ENCODE data around the gene TESK2. TPM values are rescaled to one million over a fixed set of nuclear protein-coding genes. Genes with fewer than 3 reads are reported as not detected.
"Not testable (repeated sequence)": the region's sequence is repeated elsewhere in the genome, so short reads cannot be mapped to it uniquely, and the experiment has no call there.

The TESK2 gene, protein sequence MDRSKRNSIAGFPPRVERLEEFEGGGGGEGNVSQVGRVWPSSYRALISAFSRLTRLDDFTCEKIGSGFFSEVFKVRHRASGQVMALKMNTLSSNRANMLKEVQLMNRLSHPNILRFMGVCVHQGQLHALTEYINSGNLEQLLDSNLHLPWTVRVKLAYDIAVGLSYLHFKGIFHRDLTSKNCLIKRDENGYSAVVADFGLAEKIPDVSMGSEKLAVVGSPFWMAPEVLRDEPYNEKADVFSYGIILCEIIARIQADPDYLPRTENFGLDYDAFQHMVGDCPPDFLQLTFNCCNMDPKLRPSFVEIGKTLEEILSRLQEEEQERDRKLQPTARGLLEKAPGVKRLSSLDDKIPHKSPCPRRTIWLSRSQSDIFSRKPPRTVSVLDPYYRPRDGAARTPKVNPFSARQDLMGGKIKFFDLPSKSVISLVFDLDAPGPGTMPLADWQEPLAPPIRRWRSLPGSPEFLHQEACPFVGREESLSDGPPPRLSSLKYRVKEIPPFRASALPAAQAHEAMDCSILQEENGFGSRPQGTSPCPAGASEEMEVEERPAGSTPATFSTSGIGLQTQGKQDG
- polyA plus RNA-seq = 10 to 100 TPM in 3 of 4 donors, 1 to 10 TPM in 1; 5.5 to 22.1 (median 12.6) TPM
- long read RNA-seq, donor 1 = 0 reads
- long read RNA-seq, donor 2 = 0 reads
- long read RNA-seq, donor 3, partial matches to known transcripts = 0 of 2 reads
- long read RNA-seq, donor 3, other reads (novel, unspliced or antisense) = 0 of 2 reads
- long read RNA-seq, donor 4 = 0 reads
- long read RNA-seq, donor 5 = 0 reads
- long read RNA-seq, donor 6, partial matches to known transcripts = 295 of 308 reads
- long read RNA-seq, donor 6, other reads (novel, unspliced or antisense) = 11 of 308 reads
- long read RNA-seq, donor 7 = 0 reads
- long read RNA-seq, donor 8 = 0 reads
- long read RNA-seq, donor 9 = 0 reads
- long read RNA-seq, donor 10, partial matches to known transcripts = 0 of 1 reads
- long read RNA-seq, donor 10, other reads (novel, unspliced or antisense) = 0 of 1 reads

- WGBS, 3 donors = 0% methylated on average over 51 to 64 of the region's 64 CpGs
- H3K36me3 ChIP-seq (ENCODE audit: control insufficient read depth in 3 of 3, insufficient read depth in 2 of 3, low read depth in 1 of 3, low read length in 3 of 3) = peaks cover 0 to 2% (median 0%) of the 10 kb centered on the region in 3 donors
- H3K27ac ChIP-seq (ENCODE audit: low read depth in 1 of 3, low read length in 2 of 3) = peak within 1 kb of the TSS; percentile 76 to 88 (median 78)
- no peaks in the 10 kb centered on the region for H3K27me3 ChIP-seq (ENCODE audit: control insufficient read depth in 3 of 3, insufficient read depth in 3 of 3, low read length in 3 of 3)
- H3K4me3 ChIP-seq (ENCODE audit: low read depth in 1 of 3, low read length in 3 of 3) = peak within 1 kb of the TSS; percentile 77 to 94 (median 81)
- peaks cover 0 to 21% (median 2%) of the 10 kb centered on the region in 3 donors for H3K4me1 ChIP-seq (ENCODE audit: control insufficient read depth in 3 of 3, insufficient read depth in 2 of 3, low read depth in 1 of 3, low read length in 2 of 3)
- DNase-seq = peak; percentile 100
- FAIRE-seq = peak; percentile 96
- H3K9me3 ChIP-seq (ENCODE audit: control insufficient read depth in 2 of 2, insufficient read depth in 1 of 2, low read depth in 1 of 2, low read length in 1 of 2) = no peaks in the 10 kb centered on the region
Observed at GRCh38 chr1:45490626-45491486, at the start of gene TESK2. Gene TESK2 (minus strand): TSS chr1:45491163. CDS start chr1:45457785, 33,378 bp downstream.

DNA sequence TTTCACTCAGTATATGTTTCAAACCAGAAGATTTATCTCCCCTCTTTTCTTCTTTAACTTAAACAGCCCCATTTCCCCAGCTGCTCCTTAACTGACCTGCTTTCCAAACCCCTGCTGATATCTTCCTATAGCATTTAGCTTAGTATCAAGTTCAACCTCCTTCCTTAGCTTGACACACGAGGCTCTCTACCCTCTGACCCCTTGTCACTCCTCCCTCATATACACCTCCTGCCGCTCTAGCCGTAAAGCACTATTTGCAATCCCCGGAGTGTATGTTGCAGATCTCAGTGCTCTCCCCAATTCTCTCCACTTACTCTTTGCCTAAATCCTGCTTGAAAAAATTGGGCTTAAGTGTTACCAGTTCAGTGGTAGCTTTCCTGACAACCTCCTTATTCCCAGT, 45.9 kb upstream of the TESK2 start:
- no peaks in the 10 kb centered on the region for H3K27me3 ChIP-seq (ENCODE audit: control insufficient read depth in 3 of 3, insufficient read depth in 3 of 3, low read length in 3 of 3)
- H3K27ac ChIP-seq (ENCODE audit: low read depth in 1 of 3, low read length in 2 of 3) = no peak overlapping the region
- WGBS, 3 donors = 65 to 70% (median 68%) methylated on average over 4 of the region's 4 CpGs
- FAIRE-seq = no peak
- peak in 1 of 2 donors; percentile 27 for DNase-seq
- H3K4me3 ChIP-seq (ENCODE audit: low read depth in 1 of 3, low read length in 3 of 3) = no peak overlapping the region
- peaks cover 0 to 3% (median 0%) of the 10 kb centered on the region in 3 donors for H3K4me1 ChIP-seq (ENCODE audit: control insufficient read depth in 3 of 3, insufficient read depth in 2 of 3, low read depth in 1 of 3, low read length in 2 of 3)
- no peaks in the 10 kb centered on the region for H3K9me3 ChIP-seq (ENCODE audit: control insufficient read depth in 2 of 2, insufficient read depth in 1 of 2, low read depth in 1 of 2, low read length in 1 of 2)
- no peaks in the 10 kb centered on the region for H3K36me3 ChIP-seq (ENCODE audit: control insufficient read depth in 3 of 3, insufficient read depth in 2 of 3, low read depth in 1 of 3, low read length in 3 of 3)

GRCh38 chr1:45535988-45536766, 45.2 kb upstream of the TESK2 start:
- FAIRE-seq = no peak
- Histone ChIP-seq H3K9me3 (ENCODE audit: control insufficient read depth in 2 of 2, insufficient read depth in 1 of 2, low read depth in 1 of 2, low read length in 1 of 2) (no peaks in the 10 kb centered on the region), H3K4me3 (ENCODE audit: low read depth in 1 of 3, low read length in 3 of 3) (no peak overlapping the region), H3K36me3 (ENCODE audit: control insufficient read depth in 3 of 3, insufficient read depth in 2 of 3, low read depth in 1 of 3, low read length in 3 of 3) (no peaks in the 10 kb centered on the region), H3K27me3 (ENCODE audit: control insufficient read depth in 3 of 3, insufficient read depth in 3 of 3, low read length in 3 of 3) (no peaks in the 10 kb centered on the region), H3K4me1 (ENCODE audit: control insufficient read depth in 3 of 3, insufficient read depth in 2 of 3, low read depth in 1 of 3, low read length in 2 of 3) (no peaks in the 10 kb centered on the region), H3K27ac (ENCODE audit: low read depth in 1 of 3, low read length in 2 of 3) (no peak overlapping the region)
- DNase-seq = no peak
- 76 to 81% (median 80%) methylated on average over 6 of the region's 6 CpGs for WGBS, 3 donors

DNA sequence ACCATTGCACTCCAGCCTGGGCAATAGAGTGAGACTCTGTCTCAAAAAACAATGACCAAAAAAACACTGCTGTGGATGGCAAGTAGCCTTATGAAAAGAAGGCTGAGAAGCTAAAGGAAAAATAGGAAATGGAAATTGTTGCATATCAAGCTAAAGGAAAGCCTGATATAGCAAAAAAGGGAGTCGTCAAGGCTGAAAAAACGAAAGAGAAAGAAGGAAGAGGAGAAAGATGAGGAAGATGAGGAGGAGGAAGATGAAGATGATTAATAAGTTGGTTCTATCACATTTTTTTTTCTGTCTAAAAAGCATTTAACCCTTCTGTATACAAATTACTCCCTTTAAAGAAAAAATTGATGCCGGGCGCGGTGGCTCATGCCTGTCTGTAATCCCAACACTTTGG, 40.9 kb upstream of the TESK2 start:
- H3K4me1 ChIP-seq (ENCODE audit: control insufficient read depth in 3 of 3, insufficient read depth in 2 of 3, low read depth in 1 of 3, low read length in 2 of 3) = no peaks in the 10 kb centered on the region
- FAIRE-seq = no peak
- 78 to 82% (median 79%) methylated on average over 5 of the region's 5 CpGs for WGBS, 3 donors
- H3K36me3 ChIP-seq (ENCODE audit: control insufficient read depth in 3 of 3, insufficient read depth in 2 of 3, low read depth in 1 of 3, low read length in 3 of 3) = no peaks in the 10 kb centered on the region
- H3K27ac ChIP-seq (ENCODE audit: low read depth in 1 of 3, low read length in 2 of 3) = no peak overlapping the region
- no peaks in the 10 kb centered on the region for H3K27me3 ChIP-seq (ENCODE audit: control insufficient read depth in 3 of 3, insufficient read depth in 3 of 3, low read length in 3 of 3)
- no peak for DNase-seq
- no peaks in the 10 kb centered on the region for H3K9me3 ChIP-seq (ENCODE audit: control insufficient read depth in 2 of 2, insufficient read depth in 1 of 2, low read depth in 1 of 2, low read length in 1 of 2)
- H3K4me3 ChIP-seq (ENCODE audit: low read depth in 1 of 3, low read length in 3 of 3) = no peak overlapping the region

GRCh38 chr1:45530632-45531135, 39.7 kb upstream of the TESK2 start:
- 96 to 99% (median 97%) methylated on average over 11 of the region's 11 CpGs for WGBS, 3 donors
- FAIRE-seq (no peak), DNase-seq (no peak)
- H3K4me1 ChIP-seq (ENCODE audit: control insufficient read depth in 3 of 3, insufficient read depth in 2 of 3, low read depth in 1 of 3, low read length in 2 of 3) = no peaks in the 10 kb centered on the region
- H3K4me3 ChIP-seq (ENCODE audit: low read depth in 1 of 3, low read length in 3 of 3) = no peak overlapping the region
- no peaks in the 10 kb centered on the region for H3K36me3 ChIP-seq (ENCODE audit: control insufficient read depth in 3 of 3, insufficient read depth in 2 of 3, low read depth in 1 of 3, low read length in 3 of 3)
- H3K27me3 ChIP-seq (ENCODE audit: control insufficient read depth in 3 of 3, insufficient read depth in 3 of 3, low read length in 3 of 3) = no peaks in the 10 kb centered on the region
- H3K27ac ChIP-seq (ENCODE audit: low read depth in 1 of 3, low read length in 2 of 3) = no peak overlapping the region
- no peaks in the 10 kb centered on the region for H3K9me3 ChIP-seq (ENCODE audit: control insufficient read depth in 2 of 2, insufficient read depth in 1 of 2, low read depth in 1 of 2, low read length in 1 of 2)

DNA sequence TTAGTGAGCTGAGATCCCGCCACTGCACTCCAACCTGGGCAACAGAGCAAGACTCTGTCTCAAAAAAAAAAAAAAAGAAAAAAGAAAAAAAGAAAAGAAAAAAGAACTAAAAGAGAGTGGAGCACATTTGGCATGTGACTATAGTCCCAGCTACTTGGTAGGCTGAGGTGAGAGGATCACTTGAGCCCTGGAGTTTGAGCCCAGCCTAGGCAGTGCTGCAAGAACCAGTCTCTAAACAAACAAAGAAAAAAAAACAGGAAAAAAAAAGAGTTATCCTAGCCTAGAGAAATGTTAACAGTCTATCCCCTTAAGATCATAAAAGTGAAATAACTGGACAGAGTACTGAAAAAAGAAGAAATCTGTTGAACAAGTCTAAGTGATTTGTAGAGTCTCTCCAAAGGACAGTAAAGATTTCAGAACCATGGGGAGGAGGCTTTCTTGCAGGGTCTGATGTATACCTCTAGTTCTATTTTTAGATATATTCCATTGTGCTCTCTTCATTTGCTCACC, 35.2 kb upstream of the TESK2 start:
- peak overlapping the region in 1 of 3 donors; percentile 15 for H3K27ac ChIP-seq (ENCODE audit: low read depth in 1 of 3, low read length in 2 of 3)
- H3K27me3 ChIP-seq (ENCODE audit: control insufficient read depth in 3 of 3, insufficient read depth in 3 of 3, low read length in 3 of 3) = no peaks in the 10 kb centered on the region
- H3K9me3 ChIP-seq (ENCODE audit: control insufficient read depth in 2 of 2, insufficient read depth in 1 of 2, low read depth in 1 of 2, low read length in 1 of 2) = no peaks in the 10 kb centered on the region
- H3K4me3 ChIP-seq (ENCODE audit: low read depth in 1 of 3, low read length in 3 of 3) = no peak overlapping the region
- 82 to 100% (median 100%) methylated on average over 1 of the region's 1 CpG for WGBS, 3 donors
- DNase-seq (peak in 1 of 2 donors; percentile 72), FAIRE-seq (no peak)
- H3K36me3 ChIP-seq (ENCODE audit: control insufficient read depth in 3 of 3, insufficient read depth in 2 of 3, low read depth in 1 of 3, low read length in 3 of 3) = no peaks in the 10 kb centered on the region
- H3K4me1 ChIP-seq (ENCODE audit: control insufficient read depth in 3 of 3, insufficient read depth in 2 of 3, low read depth in 1 of 3, low read length in 2 of 3) = peaks cover 0 to 7% (median 0%) of the 10 kb centered on the region in 3 donors

- not testable (repeated sequence) for H3K27ac ChIP-seq (ENCODE audit: low read depth in 1 of 3, low read length in 2 of 3)
Observed at GRCh38 chr1:45523975-45524374, 33.0 kb upstream of the TESK2 start.

More at GRCh38 chr1:45523975-45524374, 33.0 kb upstream of the TESK2 start:
- not testable (repeated sequence) for DNase-seq; H3K9me3 ChIP-seq (ENCODE audit: control insufficient read depth in 2 of 2, insufficient read depth in 1 of 2, low read depth in 1 of 2, low read length in 1 of 2); H3K4me3 ChIP-seq (ENCODE audit: low read depth in 1 of 3, low read length in 3 of 3); H3K36me3 ChIP-seq (ENCODE audit: control insufficient read depth in 3 of 3, insufficient read depth in 2 of 3, low read depth in 1 of 3, low read length in 3 of 3); H3K27me3 ChIP-seq (ENCODE audit: control insufficient read depth in 3 of 3, insufficient read depth in 3 of 3, low read length in 3 of 3); H3K4me1 ChIP-seq (ENCODE audit: control insufficient read depth in 3 of 3, insufficient read depth in 2 of 3, low read depth in 1 of 3, low read length in 2 of 3); FAIRE-seq
- 88% methylated on average over 10 of the region's 10 CpGs for WGBS, 3 donors
